ENCODE data around the gene SIGLEC15. TPM values are rescaled to one million over a fixed set of nuclear protein-coding genes. Genes with fewer than 3 reads are reported as not detected.

SIGLEC15 gene
- total RNA-seq, 2 experiments from 2014 or later: not detected

DNA sequence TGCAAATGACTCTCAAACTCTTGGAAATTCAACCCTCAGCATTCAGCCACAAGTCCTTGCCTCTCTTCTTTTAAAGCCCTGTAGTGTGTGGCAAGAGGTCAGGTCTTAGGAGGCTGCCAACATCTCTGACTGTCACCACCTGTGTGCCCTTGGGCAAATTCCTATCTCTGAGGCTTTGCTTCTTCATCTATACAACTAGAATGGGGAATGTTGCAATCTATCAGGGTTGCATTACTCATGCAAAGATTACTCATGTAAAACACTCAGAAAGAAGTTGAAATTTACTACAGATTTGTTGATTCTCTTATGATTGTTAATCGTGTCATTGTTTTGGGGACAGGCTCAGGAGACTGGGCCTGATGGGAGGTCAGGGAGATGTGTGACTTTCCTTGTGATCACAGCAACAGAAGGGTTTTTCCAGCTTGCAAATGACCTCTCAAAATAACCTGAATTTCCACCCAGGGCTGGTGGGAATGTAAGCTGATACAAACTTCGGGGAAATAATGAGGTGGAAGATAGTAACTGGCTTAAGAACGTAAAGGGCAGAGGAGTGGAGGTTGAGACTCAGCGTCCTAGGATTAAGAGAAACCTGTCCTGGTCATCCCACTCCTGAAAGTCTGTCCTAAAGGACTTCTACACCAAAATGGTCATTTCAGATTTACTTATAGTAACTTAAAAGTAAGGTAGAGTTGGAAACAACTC lies 32.1 kb upstream of the SIGLEC15 start:
- Histone ChIP-seq H4K20me1 (ENCODE audit: insufficient read depth, low read length) (no peaks in the 10 kb centered on the region), H3K79me2 (ENCODE audit: insufficient read depth, low read depth, low read length) (no peaks in the 10 kb centered on the region), H3K36me3 (ENCODE audit: insufficient read depth, low read length) (no peaks in the 10 kb centered on the region), H3K9me2 (ENCODE audit: insufficient read depth, low read length) (no peaks in the 10 kb centered on the region), H3K27ac (ENCODE audit: low read depth, low read length, poor library complexity, severe bottlenecking) (no peak overlapping the region), H2AFZ (ENCODE audit: low read length) (no peak overlapping the region), H3K9me3 (ENCODE audit: low read length) (no peaks in the 10 kb centered on the region), H3K4me1 (ENCODE audit: insufficient read depth, low read length, poor library complexity, severe bottlenecking) (no peaks in the 10 kb centered on the region), H3K4me2 (ENCODE audit: low read length) (no peak overlapping the region), H3K4me3 (ENCODE audit: low read depth, low read length, poor library complexity, severe bottlenecking) (no peak overlapping the region)
- CTCF ChIA-PET (ENCODE audit: unreplicated experiment): no interaction called here
- no peak for DNase-seq (ENCODE audit: low spot score)
- TF ChIP-seq EZH2phosphoT487 (IDR thresholded peaks at IDR 0.05; ENCODE audit: borderline replicate concordance, low read depth, low read length): no peak
- TF ChIP-seq, protein P1, sequence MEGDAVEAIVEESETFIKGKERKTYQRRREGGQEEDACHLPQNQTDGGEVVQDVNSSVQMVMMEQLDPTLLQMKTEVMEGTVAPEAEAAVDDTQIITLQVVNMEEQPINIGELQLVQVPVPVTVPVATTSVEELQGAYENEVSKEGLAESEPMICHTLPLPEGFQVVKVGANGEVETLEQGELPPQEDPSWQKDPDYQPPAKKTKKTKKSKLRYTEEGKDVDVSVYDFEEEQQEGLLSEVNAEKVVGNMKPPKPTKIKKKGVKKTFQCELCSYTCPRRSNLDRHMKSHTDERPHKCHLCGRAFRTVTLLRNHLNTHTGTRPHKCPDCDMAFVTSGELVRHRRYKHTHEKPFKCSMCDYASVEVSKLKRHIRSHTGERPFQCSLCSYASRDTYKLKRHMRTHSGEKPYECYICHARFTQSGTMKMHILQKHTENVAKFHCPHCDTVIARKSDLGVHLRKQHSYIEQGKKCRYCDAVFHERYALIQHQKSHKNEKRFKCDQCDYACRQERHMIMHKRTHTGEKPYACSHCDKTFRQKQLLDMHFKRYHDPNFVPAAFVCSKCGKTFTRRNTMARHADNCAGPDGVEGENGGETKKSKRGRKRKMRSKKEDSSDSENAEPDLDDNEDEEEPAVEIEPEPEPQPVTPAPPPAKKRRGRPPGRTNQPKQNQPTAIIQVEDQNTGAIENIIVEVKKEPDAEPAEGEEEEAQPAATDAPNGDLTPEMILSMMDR (conservative IDR thresholded peaks at IDR 0.05; ENCODE audit: low read length): no peak
- BruUV-seq (replicated peaks): no TSS peak
- intact Hi-C loops (cut with micrococcal nuclease; ENCODE audit: unreplicated experiment): no loop called here
- POLR2A ChIA-PET: no interaction called here

DNA sequence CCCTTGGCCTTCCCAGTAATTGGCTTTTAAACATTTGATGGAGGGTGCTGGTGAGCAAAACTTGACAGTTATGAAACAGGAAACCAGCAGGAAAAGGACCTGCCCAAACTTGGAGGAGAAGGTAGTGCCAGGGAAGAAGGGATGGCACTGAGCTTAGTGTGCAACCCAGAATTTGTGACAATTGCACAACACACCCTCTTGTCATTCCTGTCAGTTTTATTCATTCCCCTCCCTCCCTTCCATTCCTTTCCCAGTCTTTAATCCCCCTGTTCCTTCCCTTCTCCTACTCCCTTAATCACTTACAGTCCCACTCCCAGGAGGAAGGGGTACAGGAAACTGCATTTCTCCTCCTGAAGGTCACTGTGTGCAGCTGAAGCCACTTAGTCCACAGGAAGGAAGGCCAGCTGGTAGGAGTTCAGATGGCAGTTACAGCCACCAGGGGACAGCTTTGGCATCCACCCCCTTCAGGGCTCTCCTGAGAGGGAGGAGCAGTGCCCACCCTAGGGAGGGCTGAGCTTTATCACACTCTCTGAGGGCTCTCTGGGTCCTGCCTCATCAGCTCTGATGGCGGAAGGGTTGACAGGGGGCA lies 24.0 kb upstream of the SIGLEC15 start:
- BruUV-seq (replicated peaks): no TSS peak
- intact Hi-C loops (cut with micrococcal nuclease; ENCODE audit: unreplicated experiment): no loop called here
- Histone ChIP-seq H3K4me2 (ENCODE audit: low read length) (no peak overlapping the region), H3K9me2 (ENCODE audit: insufficient read depth, low read length) (no peaks in the 10 kb centered on the region), H3K4me1 (ENCODE audit: insufficient read depth, low read length, poor library complexity, severe bottlenecking) (no peaks in the 10 kb centered on the region), H2AFZ (ENCODE audit: low read length) (no peak overlapping the region), H3K79me2 (ENCODE audit: insufficient read depth, low read depth, low read length) (no peaks in the 10 kb centered on the region), H3K36me3 (ENCODE audit: insufficient read depth, low read length) (no peaks in the 10 kb centered on the region), H3K4me3 (ENCODE audit: low read depth, low read length, poor library complexity, severe bottlenecking) (no peak overlapping the region), H4K20me1 (ENCODE audit: insufficient read depth, low read length) (no peaks in the 10 kb centered on the region), H3K9me3 (ENCODE audit: low read length) (no peaks in the 10 kb centered on the region), H3K27ac (ENCODE audit: low read depth, low read length, poor library complexity, severe bottlenecking) (no peak overlapping the region)
- CTCF ChIA-PET (ENCODE audit: unreplicated experiment): no interaction called here
- no peak for DNase-seq (ENCODE audit: low spot score)
- no peak for TF ChIP-seq EZH2phosphoT487 (IDR thresholded peaks at IDR 0.05; ENCODE audit: borderline replicate concordance, low read depth, low read length)
- TF ChIP-seq, protein P1 (conservative IDR thresholded peaks at IDR 0.05; ENCODE audit: low read length): no peak
- POLR2A ChIA-PET: interaction anchor here (0.6 to 0.8 kb wide), 3 partner anchors 39 to 307 kb away, joined by 3 to 4 read pairs (median 3); no protein-coding TSS in a partner anchor
